Measurements from ENCODE around the gene CLPTM1L.

Gene CLPTM1L

GRCh38 chr5:1344975-1345838, at the start of gene CLPTM1L:
Gene CLPTM1L, minus strand, starts transcription at chr5:1345099. Its CDS starts 258 bp downstream, at chr5:1344841.
- DNase-seq, result peak; percentile 93

GRCh38 chr5:1393571-1394501, 48.9 kb upstream of the CLPTM1L start:
- no peak for DNase-seq

GRCh38 chr5:1392801-1393565, 48.1 kb upstream of the CLPTM1L start:
- DNase-seq, result no peak

- no peak for DNase-seq
Observed at GRCh38 chr5:1392261-1392660, 47.4 kb upstream of the CLPTM1L start.

GRCh38 chr5:1391691-1392090, 46.8 kb upstream of the CLPTM1L start:
- DNase-seq, result no peak

GRCh38 chr5:1390861-1391600, 46.1 kb upstream of the CLPTM1L start:
- no peak for DNase-seq

- no peak for DNase-seq
Observed at GRCh38 chr5:1390333-1390732, 45.4 kb upstream of the CLPTM1L start.

- no peak for DNase-seq
Observed at GRCh38 chr5:1388383-1388967, 43.6 kb upstream of the CLPTM1L start.

GRCh38 chr5:1387876-1388275, 43.0 kb upstream of the CLPTM1L start:
- no peak for DNase-seq

GRCh38 chr5:1387059-1387755, 42.3 kb upstream of the CLPTM1L start:
- DNase-seq, result peak; percentile 61

- no peak for DNase-seq
Observed at GRCh38 chr5:1386274-1386717, 41.4 kb upstream of the CLPTM1L start.

- DNase-seq, result peak; percentile 95
Observed at GRCh38 chr5:1385395-1386273, 40.7 kb upstream of the CLPTM1L start.

GRCh38 chr5:1384521-1384920, 39.6 kb upstream of the CLPTM1L start:
- DNase-seq, result no peak

GRCh38 chr5:1383886-1384401, 39.0 kb upstream of the CLPTM1L start:
- DNase-seq, result no peak

- DNase-seq, result no peak
Observed at GRCh38 chr5:1383344-1383743, 38.4 kb upstream of the CLPTM1L start.

- DNase-seq, result no peak
Observed at GRCh38 chr5:1382248-1382700, 37.4 kb upstream of the CLPTM1L start.

GRCh38 chr5:1381370-1382247, 36.7 kb upstream of the CLPTM1L start:
- no peak for DNase-seq

- DNase-seq, result no peak
Observed at GRCh38 chr5:1380910-1381309, 36.0 kb upstream of the CLPTM1L start.
